GM10266 (cell line): ENCODE data around the gene LYL1.

Experiments used
- DNase-seq: peaks from one replicate; pipeline ENCODE4 v3.0.0; 2012; ENCODE audit errors: extremely low spot score
- CTCF ChIP-seq: IDR thresholded peaks from 2 replicates; pipeline ENCODE4 v1.5.1; 2012; ENCODE audit warnings: mild to moderate bottlenecking, low read depth; ENCODE audit not compliant: control insufficient read depth, insufficient read depth; ENCODE audit errors: missing control alignments

The LYL1 gene

GRCh38 chr19:13103581-13104359 lies 1.1 kb upstream of the LYL1 start:
- DNase-seq: no peak
- no peak for TF ChIP-seq CTCF

- no peak for DNase-seq
Observed at GRCh38 chr19:13102416-13102665, 317 bp downstream of the LYL1 start.

GRCh38 chr19:13101590-13102415 lies 855 bp downstream of the LYL1 start:
- DNase-seq: no peak
- no peak for TF ChIP-seq CTCF

More at GRCh38 chr19:13102416-13102665, 317 bp downstream of the LYL1 start:
- TF ChIP-seq CTCF: no peak

GRCh38 chr19:13100841-13101589 lies 1.6 kb downstream of the LYL1 start:
- DNase-seq: no peak
- peak; percentile 41 for TF ChIP-seq CTCF

GRCh38 chr19:13100031-13100588 lies 2.5 kb downstream of the LYL1 start:
- TF ChIP-seq CTCF: no peak
- DNase-seq: peak; percentile 94

GRCh38 chr19:13099073-13099999 lies 3.3 kb downstream of the LYL1 start:
- TF ChIP-seq CTCF: no peak
- DNase-seq: peak; percentile 88
